Progenitor cell of endocrine pancreas (in vitro differentiated cells): ENCODE results near the gene TCF3. TPM values are rescaled to one million over a fixed set of nuclear protein-coding genes. Genes with fewer than 3 reads are reported as not detected.

ENCODE experiments used
- DNase-seq: peaks from one replicate; pipeline ENCODE4 v3.0.0; 2021; ENCODE audit warnings: low spot score; ENCODE audit not compliant: unreplicated experiment
- H3K27ac Mint-ChIP-seq: 2 replicates; pipeline ENCODE4 v1.8.0; 2021; ENCODE audit warnings: mild to moderate bottlenecking, moderate library complexity, mixed read lengths
- H3K27me3 Mint-ChIP-seq: 2 replicates; pipeline ENCODE4 v1.8.0; 2021; ENCODE audit warnings: mixed read lengths
- H3K36me3 Mint-ChIP-seq: 2 replicates; pipeline ENCODE4 v1.8.0; 2022; ENCODE audit warnings: mixed read lengths; ENCODE audit not compliant: insufficient read depth
- H3K4me1 Mint-ChIP-seq: 2 replicates; pipeline ENCODE4 v1.8.0; 2021; ENCODE audit warnings: low read depth, mixed read lengths
- H3K4me3 Mint-ChIP-seq: 2 replicates; pipeline ENCODE4 v1.8.0; 2021; ENCODE audit warnings: low read depth, mild to moderate bottlenecking, moderate library complexity, mixed read lengths
- H3K9me3 Mint-ChIP-seq: 2 replicates; pipeline ENCODE4 v1.8.0; 2021; ENCODE audit warnings: low read depth, mixed read lengths
- CTCF ChIP-seq: fragments of 200-600 bp; sonication (generic); IDR thresholded peaks from one replicate; pipeline ENCODE4 v1.5.0; 2021; ENCODE audit warnings: antibody characterized with exemption, mild to moderate bottlenecking; ENCODE audit not compliant: unreplicated experiment
- total RNA-seq: library from RNA; stranded (reverse); gene quantifications from 2 replicates; pipeline ENCODE4 v1.2.1, GENCODE V29; 2021

TCF3 gene
- total RNA-seq, 1 donor from 2014 or later: 318 TPM

GRCh38 chr19:1574354-1575136 is 77.9 kb downstream of the TCF3 start:
- H3K4me3 Mint-ChIP-seq: no peak overlapping the region
- H3K4me1 Mint-ChIP-seq: peaks cover 3% of the 10 kb centered on the region

GRCh38 chr19:1572795-1573194 is 79.6 kb downstream of the TCF3 start:
- H3K4me3 Mint-ChIP-seq: no peak overlapping the region
- no peak for DNase-seq
- H3K4me1 Mint-ChIP-seq: peaks cover 3% of the 10 kb centered on the region
- peak overlapping the region; percentile 41 for H3K27ac Mint-ChIP-seq
- H3K27me3 Mint-ChIP-seq: peaks cover 12% of the 10 kb centered on the region
- TF ChIP-seq CTCF: no peak
- H3K36me3 Mint-ChIP-seq: no peaks in the 10 kb centered on the region
- H3K9me3 Mint-ChIP-seq: no peaks in the 10 kb centered on the region

More at GRCh38 chr19:1574354-1575136, 77.9 kb downstream of the TCF3 start:
- Mint-ChIP-seq H3K36me3 (peaks cover 2% of the 10 kb centered on the region), H3K27ac (peak overlapping the region; percentile 50), H3K9me3 (no peaks in the 10 kb centered on the region), H3K27me3 (peaks cover 12% of the 10 kb centered on the region)
- no peak for TF ChIP-seq CTCF
- no peak for DNase-seq

- Mint-ChIP-seq H3K27ac (no peak overlapping the region), H3K4me3 (no peak overlapping the region), H3K9me3 (no peaks in the 10 kb centered on the region), H3K4me1 (peaks cover 3% of the 10 kb centered on the region), H3K27me3 (peaks cover 12% of the 10 kb centered on the region), H3K36me3 (no peaks in the 10 kb centered on the region)
- DNase-seq: no peak
- no peak for TF ChIP-seq CTCF
Observed at GRCh38 chr19:1571358-1571757, 81.1 kb downstream of the TCF3 start.

GRCh38 chr19:1570836-1571235 is 81.6 kb downstream of the TCF3 start:
- Mint-ChIP-seq H3K27ac (no peak overlapping the region), H3K9me3 (no peaks in the 10 kb centered on the region), H3K4me1 (peaks cover 3% of the 10 kb centered on the region)

GRCh38 chr19:1569997-1570396 is 82.4 kb downstream of the TCF3 start:
- Mint-ChIP-seq H3K27ac (peak overlapping the region; percentile 90), H3K9me3 (no peaks in the 10 kb centered on the region), H3K36me3 (no peaks in the 10 kb centered on the region), H3K4me3 (peak overlapping the region; percentile 66), H3K27me3 (peaks cover 12% of the 10 kb centered on the region), H3K4me1 (peaks cover 10% of the 10 kb centered on the region)
- DNase-seq: no peak
- TF ChIP-seq CTCF: no peak

More at GRCh38 chr19:1570836-1571235, 81.6 kb downstream of the TCF3 start:
- DNase-seq: no peak
- peaks cover 12% of the 10 kb centered on the region for H3K27me3 Mint-ChIP-seq
- no peaks in the 10 kb centered on the region for H3K36me3 Mint-ChIP-seq
- no peak for TF ChIP-seq CTCF
- no peak overlapping the region for H3K4me3 Mint-ChIP-seq
